Upper lobe of left lung (tissue), 4 donors: ENCODE data around the gene TMED10.

Experiments used
- CTCF ChIP-seq, 6 experiments: fragments of 450-650 bp in 4 of 6; fragments of 200-600 bp in 2 of 6; sonication (generic) in 2 of 6; IDR thresholded peaks; one replicate each; pipeline ENCODE4 v1.5.1; 2016 to 2019; ENCODE audit warnings: antibody characterized with exemption in 6 of 6
- POLR2A ChIP-seq, 4 donors: fragments of 450-650 bp; IDR thresholded peaks; one replicate each; pipeline ENCODE4 v1.5.1; 2016 to 2017; ENCODE audit warnings: antibody characterized with exemption in 4 of 4, mild to moderate bottlenecking in 2 of 4

- TF ChIP-seq CTCF (IDR thresholded peaks at IDR 0.05) (no peak), POLR2A (IDR thresholded peaks at IDR 0.05) (no peak)
Observed at GRCh38 chr14:75092698-75093097, 83.7 kb downstream of the TMED10 start.
